Left hindlimb (tissue), 1 donor: ENCODE data around the gene CHD5.

Experiments used
- DNase-seq: peaks from one replicate; pipeline ENCODE4 v3.0.0-alpha.2; 2018

Gene CHD5

GRCh38 chr1:6172549-6172948 is 7.6 kb downstream of the CHD5 start:
- DNase-seq = no peak

GRCh38 chr1:6171548-6172124 is 8.5 kb downstream of the CHD5 start:
- no peak for DNase-seq

GRCh38 chr1:6170742-6171201 is 9.3 kb downstream of the CHD5 start:
- DNase-seq = no peak

DNA sequence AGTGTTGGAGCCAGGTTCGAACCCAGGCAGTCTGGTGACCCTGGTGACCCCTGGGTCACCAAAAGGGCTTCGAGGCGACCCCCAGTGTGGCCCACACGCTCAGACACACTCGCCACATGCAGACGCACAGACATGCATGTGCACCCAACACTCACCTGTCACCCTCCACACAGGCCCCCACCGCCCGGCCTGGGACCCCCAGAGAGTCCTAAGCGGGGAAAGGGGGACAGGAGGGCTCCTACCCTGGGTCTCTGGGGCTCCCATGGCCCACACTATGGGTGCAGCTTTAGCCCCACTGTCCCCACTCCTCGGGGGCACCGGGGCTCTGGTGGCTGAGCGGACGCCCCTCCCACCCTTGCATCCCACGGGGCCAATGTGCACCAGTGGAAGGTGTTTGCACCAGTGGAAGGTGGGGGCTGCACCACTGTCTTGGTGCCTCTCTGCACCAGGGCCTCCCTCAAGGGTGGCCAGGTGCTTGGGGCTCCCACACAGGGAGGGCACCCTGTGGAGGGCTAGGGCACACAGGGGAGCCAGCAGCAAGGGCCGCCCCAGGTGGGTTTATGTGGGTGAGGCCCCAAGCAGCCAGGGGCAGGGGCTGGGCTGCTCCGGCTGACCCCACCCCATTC is 9.9 kb downstream of the CHD5 start:
- no peak for DNase-seq

GRCh38 chr1:6168947-6169586 is 11.1 kb downstream of the CHD5 start:
- DNase-seq = no peak

- DNase-seq = no peak
These were observed 12.5 kb downstream of the CHD5 start for GRCh38 chr1:6167391-6168303.

DNA sequence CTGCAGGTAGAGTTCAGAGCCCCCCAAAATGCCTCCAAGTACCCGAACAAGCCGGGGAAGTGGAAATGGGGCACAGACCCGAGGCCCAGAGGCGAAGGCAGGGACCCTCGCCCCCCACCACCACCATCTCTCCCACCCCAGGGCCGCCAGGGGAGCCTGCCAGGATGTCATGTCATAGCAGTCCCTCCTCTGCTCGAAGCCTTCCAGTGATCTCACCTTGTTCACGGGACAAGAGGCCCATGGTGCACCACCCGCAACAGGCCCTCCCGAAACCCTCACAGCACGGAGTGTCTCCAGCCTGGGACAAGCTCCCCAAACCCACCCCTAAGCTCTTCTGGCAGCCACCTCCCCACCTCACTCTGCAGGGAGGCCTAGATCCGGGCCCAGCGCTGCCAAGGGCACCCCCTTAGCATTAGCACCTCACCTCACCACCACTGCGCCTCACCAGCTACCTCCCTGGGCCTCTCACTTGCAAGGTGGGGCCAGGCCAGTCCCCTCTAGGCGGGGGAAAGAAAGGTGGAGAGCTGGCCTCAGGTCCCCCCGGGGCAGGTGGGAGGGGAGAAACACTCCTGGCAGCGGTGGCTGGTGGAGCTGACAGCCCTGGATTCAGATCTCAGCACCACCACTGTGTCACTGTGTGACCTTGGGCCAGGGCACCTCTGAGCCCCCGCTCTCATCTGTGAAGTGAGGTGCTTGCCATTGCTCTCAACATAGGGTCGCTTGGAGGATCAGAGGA is 13.3 kb downstream of the CHD5 start:
- no peak for DNase-seq

- DNase-seq = no peak
These were observed 13.9 kb downstream of the CHD5 start for GRCh38 chr1:6166221-6166620.

DNA sequence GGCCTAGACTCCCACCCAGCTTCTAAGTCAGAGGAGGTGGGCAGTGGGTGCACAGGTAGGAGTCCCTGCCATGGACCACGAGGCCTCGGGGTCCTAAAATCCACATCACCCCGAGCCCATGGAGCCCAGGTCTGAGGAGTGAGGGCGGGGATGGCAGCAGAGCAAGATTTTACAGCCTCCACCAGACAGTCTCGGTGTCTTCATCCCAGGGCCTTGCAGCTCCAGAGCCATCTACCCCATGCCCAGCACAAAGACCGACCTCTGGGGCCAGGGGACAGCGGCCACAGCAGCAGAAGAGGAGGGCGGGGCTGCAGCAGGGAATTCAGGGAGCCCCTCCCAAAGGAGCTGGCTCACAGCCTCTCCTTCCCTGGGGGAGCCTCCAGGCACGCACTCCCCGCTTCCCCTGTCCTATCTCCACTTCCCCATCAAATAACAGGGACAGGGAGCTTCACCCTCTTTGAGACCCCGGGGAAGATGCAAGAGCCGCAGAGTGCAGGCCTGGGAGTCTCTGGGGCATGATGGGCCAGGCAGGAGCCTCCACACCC is 14.6 kb downstream of the CHD5 start:
- DNase-seq = no peak

GRCh38 chr1:6165027-6165426 is 15.1 kb downstream of the CHD5 start:
- DNase-seq = no peak

DNA sequence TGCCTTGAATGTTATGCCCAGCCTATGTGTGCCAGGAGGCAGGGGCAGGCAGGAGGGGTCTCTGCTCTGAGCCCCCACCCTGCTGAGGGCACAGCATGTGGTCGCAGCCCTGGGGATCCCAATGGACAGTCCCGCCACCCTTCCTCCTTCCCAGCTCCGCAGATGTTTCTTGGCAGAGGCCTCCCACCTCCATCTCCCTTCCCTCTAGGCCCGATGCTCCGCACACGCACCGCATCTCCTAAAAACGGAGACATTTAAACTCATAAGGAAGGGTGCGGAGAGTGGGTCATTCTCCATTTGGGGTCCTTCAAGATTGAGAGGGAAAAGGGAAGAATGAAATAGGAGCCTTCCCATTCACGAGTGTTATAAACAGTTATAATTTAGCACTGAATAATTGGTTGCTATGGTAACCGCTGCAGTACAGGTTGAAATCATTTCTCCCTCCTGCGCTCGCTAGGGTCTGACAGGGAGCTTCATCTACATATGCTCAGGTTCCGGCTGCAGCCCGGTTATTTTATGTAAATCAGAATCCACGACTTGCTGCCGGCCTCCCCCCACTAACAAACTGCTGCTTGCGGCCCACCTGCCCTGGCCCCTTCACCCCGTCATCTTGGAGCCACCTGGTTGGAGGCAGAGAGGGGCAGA is 16.0 kb downstream of the CHD5 start:
- DNase-seq = no peak

DNA sequence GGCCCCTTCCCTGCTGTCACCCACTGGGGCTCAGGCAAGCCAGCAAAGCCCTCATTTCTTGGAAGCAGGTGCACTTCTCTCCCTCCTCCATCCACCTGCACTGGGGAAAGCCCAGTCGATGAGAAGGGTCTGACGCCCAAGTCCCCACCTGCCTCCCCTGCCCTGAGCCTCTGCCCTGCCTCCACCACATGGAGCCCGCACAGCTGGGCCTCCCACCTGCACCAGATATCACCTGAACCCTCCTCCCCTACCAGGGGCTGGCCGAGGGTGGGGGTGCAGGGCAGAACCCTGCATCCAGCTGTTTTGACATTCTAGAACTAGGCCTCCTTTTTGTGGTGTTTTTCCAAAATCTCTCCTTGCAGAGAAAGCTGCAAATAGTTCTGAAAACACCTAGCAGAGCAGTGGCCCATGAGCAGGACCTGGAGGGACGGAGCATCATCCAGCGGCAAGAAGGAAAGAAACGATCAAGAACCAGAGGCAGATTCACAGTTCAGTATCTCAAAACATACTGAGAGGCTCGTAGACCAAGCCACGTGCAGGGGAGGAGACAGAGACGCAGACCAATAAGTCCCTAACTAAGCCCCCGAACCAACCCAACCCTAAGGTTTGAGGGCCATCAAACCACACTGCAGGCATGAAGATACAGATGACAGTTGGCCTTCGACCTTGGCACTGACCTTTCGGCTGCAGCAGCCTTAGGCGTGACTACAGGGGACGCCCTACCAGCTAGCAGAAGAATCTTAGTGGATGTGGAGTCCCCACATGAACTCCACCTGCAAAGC is 16.7 kb downstream of the CHD5 start:
- no peak for DNase-seq

DNA sequence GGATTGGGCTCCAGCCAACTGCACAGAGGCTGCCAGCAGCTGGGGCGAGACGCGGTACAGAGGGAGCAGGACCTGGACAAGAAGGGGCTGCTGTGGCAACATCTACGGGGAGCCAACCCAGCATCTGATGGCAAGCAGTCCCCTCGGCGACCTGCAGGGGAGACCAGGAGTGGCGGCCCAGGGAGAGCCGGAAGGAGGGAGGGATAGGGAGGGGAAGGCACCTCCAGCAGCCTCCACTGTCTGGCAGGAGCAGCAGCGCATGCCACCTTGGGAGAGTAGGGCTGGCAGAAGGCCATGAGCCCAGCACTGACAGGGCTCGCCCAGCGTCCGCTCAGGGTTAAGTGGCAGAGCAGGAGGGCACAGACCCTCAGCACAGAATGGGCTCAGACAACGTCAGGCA is 17.3 kb downstream of the CHD5 start:
- no peak for DNase-seq

- no peak for DNase-seq
These were observed 17.8 kb downstream of the CHD5 start for GRCh38 chr1:6162341-6162740.

- DNase-seq = no peak
These were observed 21.9 kb downstream of the CHD5 start for GRCh38 chr1:6158181-6158580.

DNA sequence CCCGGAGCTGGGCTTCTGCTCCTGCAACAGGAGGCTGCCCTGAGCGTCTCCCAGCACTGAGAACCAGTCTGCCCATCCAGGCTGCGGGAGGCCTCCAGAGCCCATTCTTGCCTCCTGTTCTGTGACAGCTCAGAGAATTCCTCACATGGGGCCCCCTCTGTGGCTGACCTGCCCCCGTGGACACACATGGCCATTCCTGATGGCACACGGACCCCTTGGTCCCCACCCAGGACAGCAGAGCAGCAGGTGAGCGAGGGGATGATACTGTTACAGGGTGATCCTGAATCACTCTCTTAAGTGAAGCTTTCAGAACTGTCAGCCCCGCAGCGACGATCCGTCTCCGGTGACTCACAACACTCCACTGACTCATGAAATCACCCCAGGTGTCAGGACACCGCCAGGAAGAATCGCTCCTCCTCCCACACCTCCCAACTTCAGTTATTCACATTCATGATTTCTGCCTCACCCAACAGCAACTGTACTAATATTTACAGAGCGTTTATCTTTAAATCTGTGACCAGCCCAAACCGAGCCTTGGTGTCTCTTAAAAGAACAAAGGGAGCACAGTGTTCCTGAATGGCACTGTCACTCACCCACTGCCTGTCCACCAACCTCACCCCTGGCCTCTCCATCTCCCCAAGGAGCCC is 22.5 kb downstream of the CHD5 start:
- no peak for DNase-seq

- DNase-seq = no peak
These were observed 23.0 kb downstream of the CHD5 start for GRCh38 chr1:6157132-6157527.

GRCh38 chr1:6154525-6155319 is 25.4 kb downstream of the CHD5 start:
- DNase-seq = no peak

- no peak for DNase-seq
These were observed 27.2 kb downstream of the CHD5 start for GRCh38 chr1:6152882-6153281.

GRCh38 chr1:6152181-6152580 is 27.9 kb downstream of the CHD5 start:
- DNase-seq = no peak
